ENCODE measurements around the gene KDM4C.

- no peak for TF ChIP-seq CTCF (conservative IDR thresholded peaks at IDR 0.05 in 1 of 2, IDR thresholded peaks at IDR 0.05 in 1 of 2; ENCODE audit: low read depth in 1 of 2, low read length in 2 of 2)
- TF ChIP-seq EZH2 (IDR thresholded peaks at IDR 0.05; ENCODE audit: low read length, missing control alignments): no peak
Measured at GRCh38 chr9:6757132-6757455, 679 bp upstream of the KDM4C start.
